ENCODE results near the gene MRTFB.

GRCh38 chr16:14110728-14111251, 39.7 kb downstream of the MRTFB start:
- TF ChIP-seq POLR2A (IDR thresholded peaks at IDR 0.05), result no peak
- no peak for TF ChIP-seq CTCF (IDR thresholded peaks at IDR 0.05)
